Spleen (tissue), 7 donors: ENCODE results near the gene SUSD6.

ENCODE experiments used
- POLR2A ChIP-seq, 3 donors: fragments of 450-650 bp; IDR thresholded peaks; one replicate each; pipeline ENCODE4 v1.5.1; 2017; ENCODE audit warnings: antibody characterized with exemption in 3 of 3, mild to moderate bottlenecking in 1 of 3
- TF ChIP-seq, protein P1 (sequence below), 11 experiments: fragments of 200-600 bp in 7 of 11; fragments of 450-650 bp in 4 of 11; sonication (generic) in 4 of 11; IDR thresholded peaks in 8 of 11; conservative IDR thresholded peaks in 3 of 11; 1 replicate in 7 of 11; 2 replicates in 4 of 11; pipeline versions ENCODE4 v1.4.0 to v1.8.0; 2016 to 2021; ENCODE audit warnings: antibody characterized with exemption in 11 of 11, inconsistent platforms in 4 of 11, mild to moderate bottlenecking in 1 of 11
- donor health status: DM: no; HTN: no; CAD: no; lungs with moderate emphysema.
- donor health status: DM: no; HTN: no; CAD: no.
- donor health status: DM: no; HTN: no; CAD: no.

DNA sequence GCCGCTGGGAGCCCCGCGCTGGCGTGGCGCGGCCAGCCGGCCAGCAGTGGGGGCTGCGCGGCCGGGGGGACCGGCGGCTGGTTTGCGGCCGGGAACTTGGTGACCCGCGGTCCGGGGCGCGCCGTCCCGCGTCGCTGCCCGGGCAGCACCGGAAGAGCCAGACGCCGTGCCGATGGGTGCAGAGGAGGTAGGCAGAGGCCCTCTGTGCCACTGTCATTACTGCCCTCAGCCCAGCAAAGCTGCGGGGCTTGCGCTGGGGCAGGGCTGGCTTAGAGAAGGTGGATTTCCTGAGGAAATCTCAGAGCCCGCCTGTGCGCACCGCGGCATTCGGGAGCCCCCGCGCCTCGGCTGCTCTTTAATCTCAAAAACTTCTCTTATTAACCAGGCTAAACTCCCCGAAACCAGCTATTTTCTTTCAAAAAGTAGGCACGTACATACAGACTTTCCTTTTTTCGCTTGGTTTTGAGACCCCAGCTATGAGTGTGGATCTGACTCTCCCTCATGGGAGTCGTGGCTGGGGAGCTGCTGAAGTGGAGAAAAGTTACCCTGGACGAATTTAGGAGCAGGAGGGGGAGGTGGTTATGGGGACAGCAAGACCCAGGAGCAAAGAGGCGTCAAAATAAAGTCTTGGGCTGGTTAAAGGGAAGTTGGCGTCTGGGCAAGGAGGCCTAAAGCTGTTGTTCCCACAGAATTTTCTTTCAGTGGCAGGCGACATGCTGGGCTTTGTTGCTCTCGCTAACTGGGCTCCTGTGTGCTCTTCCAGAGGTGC, 802 bp downstream of the SUSD6 start:
- peak in 1 of 3 donors; percentile 9 for TF ChIP-seq POLR2A (IDR thresholded peaks at IDR 0.05)
- TF ChIP-seq, protein P1, sequence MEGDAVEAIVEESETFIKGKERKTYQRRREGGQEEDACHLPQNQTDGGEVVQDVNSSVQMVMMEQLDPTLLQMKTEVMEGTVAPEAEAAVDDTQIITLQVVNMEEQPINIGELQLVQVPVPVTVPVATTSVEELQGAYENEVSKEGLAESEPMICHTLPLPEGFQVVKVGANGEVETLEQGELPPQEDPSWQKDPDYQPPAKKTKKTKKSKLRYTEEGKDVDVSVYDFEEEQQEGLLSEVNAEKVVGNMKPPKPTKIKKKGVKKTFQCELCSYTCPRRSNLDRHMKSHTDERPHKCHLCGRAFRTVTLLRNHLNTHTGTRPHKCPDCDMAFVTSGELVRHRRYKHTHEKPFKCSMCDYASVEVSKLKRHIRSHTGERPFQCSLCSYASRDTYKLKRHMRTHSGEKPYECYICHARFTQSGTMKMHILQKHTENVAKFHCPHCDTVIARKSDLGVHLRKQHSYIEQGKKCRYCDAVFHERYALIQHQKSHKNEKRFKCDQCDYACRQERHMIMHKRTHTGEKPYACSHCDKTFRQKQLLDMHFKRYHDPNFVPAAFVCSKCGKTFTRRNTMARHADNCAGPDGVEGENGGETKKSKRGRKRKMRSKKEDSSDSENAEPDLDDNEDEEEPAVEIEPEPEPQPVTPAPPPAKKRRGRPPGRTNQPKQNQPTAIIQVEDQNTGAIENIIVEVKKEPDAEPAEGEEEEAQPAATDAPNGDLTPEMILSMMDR (IDR thresholded peaks at IDR 0.05 in 8 of 11, conservative IDR thresholded peaks at IDR 0.05 in 3 of 11) = no peak
